HG03378 (cell line): ENCODE data around the gene WNK2.
"Not testable (repeated sequence)": the region's sequence is repeated elsewhere in the genome, so short reads cannot be mapped to it uniquely, and the experiment has no call there.

Source experiments
- ATAC-seq: cut with Tn5 transposase; IDR thresholded peaks from one replicate; pipeline ENCODE4 v1.9.1; 2021; ENCODE audit warnings: mild to moderate bottlenecking, moderate library complexity; ENCODE audit not compliant: unreplicated experiment

The WNK2 gene

DNA sequence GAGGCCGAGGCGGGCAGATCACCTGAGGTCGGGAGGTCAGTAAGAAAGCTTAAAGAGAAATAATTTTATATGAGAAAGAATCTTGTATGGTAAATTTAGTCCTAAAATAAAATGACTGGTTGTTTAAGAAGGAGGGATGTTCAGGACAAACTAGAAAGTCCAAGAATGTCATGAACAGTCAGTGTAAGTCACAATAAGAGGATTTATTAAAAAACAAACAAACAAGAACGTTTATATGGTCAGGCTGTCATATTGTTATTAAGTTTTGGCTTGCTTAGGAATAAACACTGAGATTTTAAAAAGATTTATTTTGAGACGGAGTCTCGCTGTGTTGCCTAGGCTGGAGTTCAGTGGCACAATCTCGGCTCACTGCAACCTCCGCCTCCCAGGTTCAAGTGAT lies 176.0 kb downstream of the WNK2 start:
- not testable (repeated sequence) for ATAC-seq

GRCh38 chr9:93361995-93362394 lies 178.1 kb downstream of the WNK2 start:
- ATAC-seq = no peak

- no peak for ATAC-seq
Observed at GRCh38 chr9:93364734-93365426, 180.9 kb downstream of the WNK2 start.

DNA sequence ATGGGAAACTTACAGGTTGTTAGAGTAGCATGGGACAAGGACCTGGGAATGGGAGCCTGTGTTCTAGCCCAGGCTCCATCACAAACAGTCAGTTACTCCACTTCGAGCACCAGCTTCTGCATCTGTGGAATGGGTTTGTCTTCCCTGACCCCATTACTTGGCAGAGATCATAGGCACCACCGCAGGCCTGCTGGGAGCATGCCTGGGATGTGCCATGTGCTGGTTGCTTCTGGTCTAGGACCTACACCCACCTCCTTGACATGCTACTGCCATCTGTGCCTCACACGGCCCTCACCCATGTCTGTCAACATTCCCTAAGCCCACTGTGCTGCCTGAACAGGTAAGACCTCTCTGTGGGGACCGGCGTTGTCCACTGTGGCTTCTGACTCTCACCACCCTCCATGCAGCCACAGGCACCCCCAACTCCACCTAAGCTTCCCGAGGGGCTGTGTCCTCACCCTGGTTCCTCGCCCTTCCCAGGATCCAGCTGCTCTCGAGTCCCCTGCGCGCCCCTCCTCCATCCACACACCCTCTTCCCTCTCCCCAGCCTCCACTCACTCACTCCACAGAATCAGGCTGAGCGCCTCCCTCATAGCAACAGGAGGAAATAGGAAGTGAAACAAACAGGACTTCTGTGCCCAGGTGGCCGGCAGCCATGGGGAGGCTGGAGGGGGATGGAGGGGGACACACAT lies 181.6 kb downstream of the WNK2 start:
- no peak for ATAC-seq

- ATAC-seq = no peak
Observed at GRCh38 chr9:93366119-93366447, 182.1 kb downstream of the WNK2 start.

DNA sequence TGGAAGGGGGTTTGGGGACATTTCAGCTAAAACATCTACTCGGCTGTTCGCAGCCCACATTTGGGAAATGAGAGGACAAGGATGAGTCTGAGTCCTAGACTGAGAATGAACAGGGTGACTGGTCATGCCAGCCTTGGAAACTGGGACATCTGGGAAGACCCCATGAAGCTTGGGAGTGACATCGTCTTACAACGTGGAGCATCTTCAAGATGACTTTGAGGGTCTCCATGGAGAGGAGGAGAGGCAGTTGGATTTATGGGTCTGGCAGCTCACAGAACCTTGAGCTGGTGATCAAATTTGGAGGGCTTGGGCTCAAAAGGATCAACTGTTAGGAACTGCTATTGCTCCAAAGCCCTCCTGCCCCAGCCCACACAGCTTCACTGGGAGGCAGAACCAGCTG lies 182.5 kb downstream of the WNK2 start:
- not testable (repeated sequence) for ATAC-seq

- ATAC-seq = no peak
Observed at GRCh38 chr9:93368437-93368836, 184.5 kb downstream of the WNK2 start.

- ATAC-seq = no peak
Observed at GRCh38 chr9:93369686-93370085, 185.7 kb downstream of the WNK2 start.
